22Rv1 (cell line): ENCODE data around the gene EXOG.

Source experiments
- CTCF ChIP-seq: fragments of 450-650 bp; IDR thresholded peaks from 2 replicates; pipeline ENCODE4 v1.5.1; 2017; ENCODE audit warnings: mild to moderate bottlenecking
- ZFX ChIP-seq: fragments of 450-650 bp; IDR thresholded peaks from 2 replicates; pipeline ENCODE4 v1.6.1; 2017; ENCODE audit warnings: antibody characterized with exemption, borderline replicate concordance

- TF ChIP-seq CTCF (no peak), ZFX (no peak)
These were observed 59.2 kb downstream of the EXOG start for GRCh38 chr3:38555149-38555840.
